ENCODE measurements around the gene ARHGEF12.

DNA sequence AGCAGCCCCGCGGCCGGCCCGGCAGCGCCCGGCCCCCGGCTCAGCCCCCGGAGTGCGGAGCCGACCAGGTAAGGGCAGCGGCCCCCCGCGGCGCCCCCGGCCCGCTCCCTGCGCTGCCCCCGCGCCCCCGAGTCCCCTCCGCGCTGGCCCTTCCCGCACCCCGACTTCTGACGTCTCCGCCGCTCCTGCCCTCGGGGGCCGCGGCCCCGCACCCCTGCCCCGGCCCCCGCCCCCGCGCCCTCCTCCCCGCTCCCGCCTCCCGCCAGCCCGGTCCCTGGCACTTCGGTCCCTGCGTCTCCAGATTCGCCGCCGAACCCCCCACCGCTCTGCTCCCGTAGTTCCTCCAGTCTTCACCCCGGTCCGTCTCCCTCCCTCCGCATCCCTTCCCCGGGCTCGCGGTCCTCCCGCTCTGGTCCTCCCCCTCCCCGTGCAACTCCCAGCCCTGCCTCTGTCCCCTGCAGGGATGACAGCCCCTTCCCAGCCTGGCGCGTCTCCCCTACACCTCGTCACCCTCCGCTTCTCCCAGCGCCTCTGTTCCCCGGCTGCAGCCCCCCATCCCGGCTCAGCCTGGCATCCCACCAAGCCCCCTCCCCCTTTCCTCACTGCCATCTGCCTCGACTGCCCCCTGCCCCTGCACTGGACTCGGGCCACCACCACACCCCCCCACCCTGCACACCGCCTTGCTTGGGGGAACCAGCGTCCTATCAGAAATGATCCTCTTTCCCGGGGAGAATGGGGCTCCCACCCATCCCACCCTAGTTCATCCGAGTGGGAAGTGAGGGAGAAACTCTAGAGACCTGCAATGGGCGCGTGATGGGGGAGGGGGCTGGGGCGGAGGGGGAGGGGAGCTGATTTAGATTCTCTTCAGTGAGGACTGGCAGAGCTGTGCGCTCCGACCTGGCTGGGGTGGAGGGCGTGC is 175.9 kb downstream of the ARHGEF12 start:
- TF ChIP-seq, protein P1, sequence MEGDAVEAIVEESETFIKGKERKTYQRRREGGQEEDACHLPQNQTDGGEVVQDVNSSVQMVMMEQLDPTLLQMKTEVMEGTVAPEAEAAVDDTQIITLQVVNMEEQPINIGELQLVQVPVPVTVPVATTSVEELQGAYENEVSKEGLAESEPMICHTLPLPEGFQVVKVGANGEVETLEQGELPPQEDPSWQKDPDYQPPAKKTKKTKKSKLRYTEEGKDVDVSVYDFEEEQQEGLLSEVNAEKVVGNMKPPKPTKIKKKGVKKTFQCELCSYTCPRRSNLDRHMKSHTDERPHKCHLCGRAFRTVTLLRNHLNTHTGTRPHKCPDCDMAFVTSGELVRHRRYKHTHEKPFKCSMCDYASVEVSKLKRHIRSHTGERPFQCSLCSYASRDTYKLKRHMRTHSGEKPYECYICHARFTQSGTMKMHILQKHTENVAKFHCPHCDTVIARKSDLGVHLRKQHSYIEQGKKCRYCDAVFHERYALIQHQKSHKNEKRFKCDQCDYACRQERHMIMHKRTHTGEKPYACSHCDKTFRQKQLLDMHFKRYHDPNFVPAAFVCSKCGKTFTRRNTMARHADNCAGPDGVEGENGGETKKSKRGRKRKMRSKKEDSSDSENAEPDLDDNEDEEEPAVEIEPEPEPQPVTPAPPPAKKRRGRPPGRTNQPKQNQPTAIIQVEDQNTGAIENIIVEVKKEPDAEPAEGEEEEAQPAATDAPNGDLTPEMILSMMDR (IDR thresholded peaks at IDR 0.05): no peak
- no peak for TF ChIP-seq POLR2A (IDR thresholded peaks at IDR 0.05)
